Measurements from ENCODE around the gene POU6F2. TPM values are rescaled to one million over a fixed set of nuclear protein-coding genes. Genes with fewer than 3 reads are reported as not detected.

POU6F2 gene
- total RNA-seq, 2 experiments from 2014 or later, result not detected

DNA sequence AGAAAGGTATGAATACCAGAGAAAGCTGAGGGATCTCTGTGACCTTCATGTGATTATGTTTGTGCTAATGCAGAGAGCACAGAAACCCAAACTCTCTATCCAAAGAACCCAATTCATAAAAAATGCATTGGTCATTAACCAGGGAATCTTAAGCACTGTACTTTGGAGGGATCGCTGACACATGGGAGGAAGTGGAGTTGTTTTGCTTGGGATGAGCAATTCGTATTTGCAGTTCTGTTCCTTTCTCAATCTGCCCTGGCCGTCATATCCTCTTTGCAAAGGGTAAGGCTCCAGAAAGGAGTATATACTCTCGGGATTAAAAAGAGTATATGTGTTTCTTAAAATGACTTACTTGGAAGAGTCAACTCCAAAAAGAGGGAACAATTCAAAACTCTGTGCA is 221.3 kb downstream of the POU6F2 start:
- CTCF ChIA-PET, result no interaction called here
- Mint-ChIP-seq H3K4me1 (no peaks in the 10 kb centered on the region), H3K27me3 (no peaks in the 10 kb centered on the region), H3K4me3 (no peak overlapping the region), H3K36me3 (ENCODE audit: low read depth) (no peaks in the 10 kb centered on the region), H3K27ac (no peak overlapping the region), H3K9me3 (no peaks in the 10 kb centered on the region)
- no peak for DNase-seq
- POLR2A ChIA-PET, result no interaction called here

DNA sequence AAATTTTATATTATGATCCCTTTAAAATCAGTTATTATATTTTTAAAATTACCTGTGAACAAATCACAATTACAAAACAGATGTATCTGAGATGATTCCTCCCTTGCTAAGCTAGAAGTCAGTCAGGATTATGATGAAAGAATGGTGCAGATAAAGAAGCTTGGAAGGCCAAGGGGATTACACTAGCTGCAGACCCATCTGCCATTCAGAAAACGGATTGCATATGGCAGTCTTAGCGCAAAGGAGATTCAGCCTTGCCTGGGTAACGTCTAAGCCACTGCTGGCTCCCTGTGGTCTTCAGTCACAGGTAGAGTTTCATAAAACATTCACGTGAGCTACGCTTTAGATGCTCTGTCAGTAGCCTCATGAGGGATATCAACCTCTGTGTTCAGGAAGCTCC is 222.2 kb downstream of the POU6F2 start:
- DNase-seq, result no peak
- no peaks in the 10 kb centered on the region for H3K36me3 Mint-ChIP-seq (ENCODE audit: low read depth)
- H3K4me1 Mint-ChIP-seq, result no peaks in the 10 kb centered on the region
- POLR2A ChIA-PET, result no interaction called here
- no peak overlapping the region for H3K4me3 Mint-ChIP-seq
- no peaks in the 10 kb centered on the region for H3K27me3 Mint-ChIP-seq
- CTCF ChIA-PET, result no interaction called here
- no peaks in the 10 kb centered on the region for H3K9me3 Mint-ChIP-seq
- no peak overlapping the region for H3K27ac Mint-ChIP-seq

DNA sequence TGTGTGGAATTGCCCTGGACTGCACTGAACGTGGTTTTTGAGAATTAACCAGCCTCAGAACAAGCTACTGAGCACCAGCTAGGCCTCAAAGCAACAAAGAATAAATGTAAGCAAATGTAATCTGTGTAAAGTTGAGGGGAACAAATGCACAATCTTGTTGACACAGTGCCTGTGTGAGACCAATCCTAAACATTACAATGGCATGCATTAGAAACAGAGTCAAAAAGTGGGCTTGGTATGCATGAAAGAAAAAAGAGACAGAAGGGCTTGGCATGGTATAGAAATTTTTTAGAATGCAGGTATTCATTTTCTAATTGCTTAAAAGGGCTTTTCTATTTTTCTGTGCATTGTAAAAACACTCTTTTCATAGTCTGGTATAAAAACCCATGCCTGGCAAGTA is 224.3 kb downstream of the POU6F2 start:
- POLR2A ChIA-PET, result no interaction called here
- H3K4me3 Mint-ChIP-seq, result no peak overlapping the region
- H3K27me3 Mint-ChIP-seq, result no peaks in the 10 kb centered on the region
- CTCF ChIA-PET, result no interaction called here
- H3K36me3 Mint-ChIP-seq (ENCODE audit: low read depth), result no peaks in the 10 kb centered on the region
- no peak for DNase-seq
- no peaks in the 10 kb centered on the region for H3K4me1 Mint-ChIP-seq
- H3K9me3 Mint-ChIP-seq, result no peaks in the 10 kb centered on the region
- H3K27ac Mint-ChIP-seq, result no peak overlapping the region

DNA sequence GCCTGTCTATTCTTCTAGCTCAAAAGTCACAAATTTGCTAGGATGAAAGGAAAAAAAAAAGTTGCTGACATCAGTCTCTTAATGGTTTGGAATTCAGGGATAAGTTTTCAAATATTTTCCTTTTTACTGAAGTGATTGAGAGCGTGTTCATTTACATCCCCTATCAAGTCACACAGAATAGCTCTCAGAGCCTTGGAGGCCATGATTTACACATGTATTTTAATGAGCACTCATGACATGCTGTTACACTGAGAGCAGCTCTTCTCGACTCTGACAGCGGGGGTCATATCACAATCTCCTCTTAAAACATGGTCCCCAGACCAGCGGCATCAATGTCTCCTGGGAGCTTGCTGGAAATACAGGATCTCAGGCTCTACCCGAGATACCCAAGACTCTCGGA is 232.7 kb downstream of the POU6F2 start:
- Mint-ChIP-seq H3K4me1 (no peaks in the 10 kb centered on the region), H3K27me3 (no peaks in the 10 kb centered on the region), H3K27ac (no peak overlapping the region), H3K9me3 (no peaks in the 10 kb centered on the region), H3K36me3 (ENCODE audit: low read depth) (no peaks in the 10 kb centered on the region), H3K4me3 (no peak overlapping the region)
- no peak for DNase-seq
- CTCF ChIA-PET, result no interaction called here
- POLR2A ChIA-PET, result no interaction called here

DNA sequence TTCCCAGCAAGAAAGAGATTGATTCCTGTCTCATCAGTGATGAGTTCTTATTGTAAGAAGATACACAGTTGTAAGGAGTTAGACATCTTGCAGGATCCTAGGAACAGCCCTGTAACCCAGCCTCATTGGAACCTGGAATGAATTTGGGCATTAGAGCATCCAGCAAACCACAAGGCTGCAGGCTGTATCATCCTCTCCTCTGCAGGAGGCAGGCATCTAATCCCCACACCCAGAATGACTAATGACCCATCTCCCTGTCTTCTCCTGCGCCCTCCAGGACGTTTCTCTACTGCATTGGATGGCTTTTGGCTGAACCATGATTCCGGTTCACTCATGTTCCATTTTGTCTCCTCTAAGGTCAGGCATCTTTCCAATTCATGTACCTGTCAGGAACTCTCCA is 233.9 kb downstream of the POU6F2 start:
- H3K27me3 Mint-ChIP-seq, result no peaks in the 10 kb centered on the region
- ChIA-PET CTCF (no interaction called here), POLR2A (no interaction called here)
- H3K4me1 Mint-ChIP-seq, result no peaks in the 10 kb centered on the region
- no peaks in the 10 kb centered on the region for H3K9me3 Mint-ChIP-seq
- no peak overlapping the region for H3K27ac Mint-ChIP-seq
- no peak for DNase-seq
- H3K36me3 Mint-ChIP-seq (ENCODE audit: low read depth), result no peaks in the 10 kb centered on the region
- no peak overlapping the region for H3K4me3 Mint-ChIP-seq

DNA sequence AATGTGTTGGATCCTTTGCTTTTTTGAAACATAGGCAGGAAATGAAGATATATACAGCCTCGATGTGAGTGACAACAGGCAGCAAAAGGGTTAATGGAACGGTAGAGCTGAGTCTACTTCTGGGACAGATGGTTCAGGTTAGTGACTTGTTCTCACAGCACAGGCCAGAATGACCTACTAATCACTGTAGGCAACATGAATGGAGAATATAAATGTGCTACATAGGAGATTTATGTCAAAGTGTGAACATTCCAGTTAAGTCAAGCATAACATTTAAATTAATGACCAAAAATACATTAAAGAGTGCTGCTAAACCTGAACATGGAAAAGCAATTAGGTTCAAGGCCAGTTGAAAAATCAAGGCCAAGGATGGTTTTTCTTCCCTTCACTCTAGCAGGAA is 235.2 kb downstream of the POU6F2 start:
- H3K4me1 Mint-ChIP-seq, result no peaks in the 10 kb centered on the region
- ChIA-PET POLR2A (no interaction called here), CTCF (no interaction called here)
- no peak for DNase-seq
- H3K27ac Mint-ChIP-seq, result no peak overlapping the region
- no peaks in the 10 kb centered on the region for H3K36me3 Mint-ChIP-seq (ENCODE audit: low read depth)
- H3K27me3 Mint-ChIP-seq, result no peaks in the 10 kb centered on the region
- H3K4me3 Mint-ChIP-seq, result no peak overlapping the region
- no peaks in the 10 kb centered on the region for H3K9me3 Mint-ChIP-seq

DNA sequence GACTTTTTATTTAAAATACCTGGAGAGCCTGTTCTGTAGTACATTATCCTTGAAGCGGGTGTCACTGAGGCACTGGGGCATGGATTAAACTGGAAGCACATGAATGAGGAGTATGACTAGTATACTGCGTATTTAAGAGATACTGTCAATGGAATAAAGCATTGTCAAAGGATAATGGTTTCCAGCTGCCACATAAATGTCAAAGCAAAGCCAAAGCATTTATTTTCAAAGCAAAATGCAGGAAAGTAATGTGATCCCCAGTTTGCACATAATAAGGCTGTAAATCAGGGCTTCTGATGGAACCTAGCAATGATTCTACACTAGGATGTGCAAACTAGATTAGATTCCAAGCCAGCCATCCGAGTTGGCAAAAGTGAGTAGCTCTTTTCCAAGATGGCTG is 240.1 kb downstream of the POU6F2 start:
- ChIA-PET CTCF (no interaction called here), POLR2A (no interaction called here)
- Mint-ChIP-seq H3K4me1 (no peaks in the 10 kb centered on the region), H3K9me3 (no peaks in the 10 kb centered on the region), H3K27ac (no peak overlapping the region), H3K36me3 (ENCODE audit: low read depth) (no peaks in the 10 kb centered on the region), H3K27me3 (no peaks in the 10 kb centered on the region), H3K4me3 (no peak overlapping the region)
- DNase-seq, result no peak

DNA sequence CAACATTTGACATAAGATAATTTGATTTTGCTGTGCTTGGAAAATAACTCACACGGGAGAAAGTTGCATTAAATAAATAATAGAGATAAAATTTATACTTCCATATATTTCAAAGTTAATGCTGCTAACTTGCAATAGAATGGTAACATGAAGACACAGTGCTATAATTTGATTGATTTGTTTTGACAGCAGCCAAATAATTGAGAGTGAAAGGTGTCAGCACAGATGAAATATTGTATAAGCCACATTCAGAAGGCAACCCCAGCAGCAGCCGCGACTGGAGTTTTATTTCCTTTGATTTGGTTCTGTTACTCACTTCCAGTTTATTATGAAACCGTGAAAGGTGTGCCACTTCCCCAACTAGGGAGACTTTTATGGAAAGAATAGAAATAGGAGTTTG is 242.2 kb downstream of the POU6F2 start:
- no peak overlapping the region for H3K4me3 Mint-ChIP-seq
- H3K27ac Mint-ChIP-seq, result no peak overlapping the region
- H3K9me3 Mint-ChIP-seq, result no peaks in the 10 kb centered on the region
- no peak for DNase-seq
- H3K36me3 Mint-ChIP-seq (ENCODE audit: low read depth), result no peaks in the 10 kb centered on the region
- ChIA-PET POLR2A (no interaction called here), CTCF (no interaction called here)
- no peaks in the 10 kb centered on the region for H3K27me3 Mint-ChIP-seq
- no peaks in the 10 kb centered on the region for H3K4me1 Mint-ChIP-seq

DNA sequence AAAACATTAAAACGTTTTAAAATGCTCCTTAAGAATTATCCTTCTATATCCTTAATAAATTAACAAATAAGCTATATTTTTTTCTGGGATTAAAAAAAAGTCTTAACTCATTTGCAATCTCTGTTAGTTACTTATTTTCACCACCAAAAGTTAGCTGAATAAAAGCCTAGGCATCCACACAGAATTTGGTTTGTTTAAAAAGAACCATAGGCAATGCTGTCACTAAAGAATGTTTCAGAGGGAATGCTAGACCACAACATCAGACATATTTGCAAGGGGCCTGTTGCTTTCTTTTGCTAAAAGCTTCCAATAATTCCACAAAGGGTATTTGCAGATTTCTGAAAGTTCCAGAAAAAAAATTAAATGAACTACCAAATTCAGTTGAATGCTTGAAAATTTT is 244.2 kb downstream of the POU6F2 start:
- H3K9me3 Mint-ChIP-seq, result no peaks in the 10 kb centered on the region
- no peaks in the 10 kb centered on the region for H3K4me1 Mint-ChIP-seq
- CTCF ChIA-PET, result no interaction called here
- no peaks in the 10 kb centered on the region for H3K36me3 Mint-ChIP-seq (ENCODE audit: low read depth)
- H3K27ac Mint-ChIP-seq, result no peak overlapping the region
- no peaks in the 10 kb centered on the region for H3K27me3 Mint-ChIP-seq
- POLR2A ChIA-PET, result no interaction called here
- DNase-seq, result no peak
- no peak overlapping the region for H3K4me3 Mint-ChIP-seq

DNA sequence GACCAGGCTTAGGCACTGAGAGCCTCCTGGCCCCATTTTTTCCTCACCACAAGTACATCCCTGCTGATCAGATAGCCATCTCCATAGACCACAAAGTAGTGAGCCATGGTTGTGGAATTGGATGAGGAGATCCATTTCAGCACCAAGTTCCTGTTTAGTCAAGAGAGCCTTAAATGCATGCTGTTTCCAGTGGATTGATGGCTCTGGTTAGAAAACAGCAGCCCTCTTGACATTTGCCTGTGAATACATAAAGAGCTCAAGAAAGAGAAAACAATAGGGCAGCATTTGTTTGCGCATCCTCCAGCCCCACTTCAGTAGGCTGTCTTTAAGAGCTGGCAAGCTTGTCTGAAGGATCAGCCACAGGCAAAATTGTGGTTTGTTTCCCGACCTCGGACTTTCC is 251.2 kb downstream of the POU6F2 start:
- DNase-seq, result no peak
- H3K4me3 Mint-ChIP-seq, result no peak overlapping the region
- ChIA-PET CTCF (no interaction called here), POLR2A (no interaction called here)
- H3K36me3 Mint-ChIP-seq (ENCODE audit: low read depth), result no peaks in the 10 kb centered on the region
- no peaks in the 10 kb centered on the region for H3K27me3 Mint-ChIP-seq
- H3K27ac Mint-ChIP-seq, result no peak overlapping the region
- no peaks in the 10 kb centered on the region for H3K9me3 Mint-ChIP-seq
- H3K4me1 Mint-ChIP-seq, result no peaks in the 10 kb centered on the region

DNA sequence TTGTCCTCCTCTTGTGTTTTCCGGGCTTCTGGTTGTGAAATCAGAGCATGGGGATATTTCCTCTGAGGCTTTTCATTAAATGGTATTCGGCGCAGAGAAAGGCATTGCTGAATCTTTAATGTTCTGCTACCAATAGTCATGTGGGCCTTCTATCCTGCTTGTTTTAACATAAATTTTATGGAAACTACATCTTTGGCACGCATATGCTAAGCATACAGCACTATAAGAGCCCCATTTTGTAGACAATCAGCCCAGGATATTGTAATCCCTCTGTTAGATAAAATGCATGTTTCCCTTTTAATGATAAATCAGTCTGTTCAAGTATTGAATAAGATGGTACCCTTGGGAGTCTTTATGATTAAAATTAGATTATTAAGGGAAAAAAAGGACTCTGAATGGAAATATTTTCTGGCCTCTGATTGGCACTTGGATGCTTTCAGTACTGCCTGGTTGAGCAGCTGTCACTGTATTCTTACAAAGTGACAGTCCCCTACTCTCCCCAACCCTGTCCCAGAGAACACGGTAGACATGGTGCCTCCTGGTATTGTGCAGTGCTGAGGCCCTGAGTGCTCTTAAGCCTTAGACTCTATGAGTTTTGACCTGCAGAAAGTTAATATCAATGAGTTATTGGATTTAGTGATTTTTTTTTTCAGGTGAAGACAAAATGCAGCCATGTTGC is 256.3 kb downstream of the POU6F2 start:
- Mint-ChIP-seq H3K27ac (no peak overlapping the region), H3K9me3 (no peaks in the 10 kb centered on the region), H3K27me3 (no peaks in the 10 kb centered on the region), H3K4me3 (no peak overlapping the region), H3K4me1 (no peaks in the 10 kb centered on the region), H3K36me3 (ENCODE audit: low read depth) (no peaks in the 10 kb centered on the region)
- ChIA-PET POLR2A (no interaction called here), CTCF (no interaction called here)
- no peak for DNase-seq

DNA sequence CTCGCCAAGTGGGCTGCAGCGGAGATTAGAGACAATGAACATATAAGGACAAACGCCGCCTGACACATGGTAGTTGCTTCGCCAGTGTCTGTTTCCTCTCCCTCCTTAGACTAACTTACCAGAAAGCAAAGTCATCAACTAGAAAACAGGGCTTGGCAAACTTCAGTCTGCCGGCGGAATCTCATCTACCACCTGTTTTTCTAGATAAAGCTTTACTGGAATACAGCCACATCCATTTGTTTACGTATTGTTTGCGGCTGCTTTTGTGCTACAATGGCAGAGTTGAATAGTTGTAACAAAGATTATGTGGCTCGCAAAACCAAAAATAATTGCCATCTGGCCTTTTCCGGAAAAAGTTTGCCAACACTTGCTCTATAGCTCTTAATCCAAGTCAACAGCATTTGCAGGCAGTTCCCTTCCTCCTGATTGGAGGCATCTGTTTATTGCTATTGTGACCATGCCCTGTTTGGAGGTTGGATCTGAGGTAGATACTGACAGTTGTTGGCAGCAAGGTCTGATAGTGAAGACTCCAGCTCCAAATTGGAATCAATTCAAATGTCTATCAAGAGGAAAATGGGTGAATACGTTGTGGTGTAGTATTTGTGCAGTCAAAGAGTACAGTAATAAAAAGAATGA is 260.6 kb downstream of the POU6F2 start:
- Mint-ChIP-seq H3K9me3 (no peaks in the 10 kb centered on the region), H3K36me3 (ENCODE audit: low read depth) (no peaks in the 10 kb centered on the region), H3K27ac (no peak overlapping the region), H3K27me3 (no peaks in the 10 kb centered on the region), H3K4me1 (no peaks in the 10 kb centered on the region), H3K4me3 (no peak overlapping the region)
- no peak for DNase-seq
- POLR2A ChIA-PET, result no interaction called here
- CTCF ChIA-PET, result no interaction called here

DNA sequence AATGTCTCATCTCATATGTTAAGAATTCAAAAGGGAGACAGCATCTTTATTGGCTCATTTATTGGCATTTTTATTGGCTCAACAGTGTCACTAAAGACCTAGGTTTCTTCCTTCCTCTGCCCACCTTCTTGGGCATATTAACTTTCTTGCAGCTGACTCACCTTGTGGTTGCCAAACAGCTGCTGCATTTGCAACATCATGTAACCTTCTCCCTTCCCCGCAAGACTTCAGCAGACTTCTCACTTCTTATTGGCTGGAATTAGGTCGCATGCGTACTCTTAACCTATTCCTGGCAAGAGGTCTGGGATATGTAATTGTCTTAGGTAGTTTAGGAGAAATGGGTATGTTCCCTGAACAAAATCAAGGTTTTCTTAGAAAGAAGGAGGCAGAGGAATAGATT is 263.2 kb downstream of the POU6F2 start:
- Mint-ChIP-seq H3K4me1 (no peaks in the 10 kb centered on the region), H3K27me3 (no peaks in the 10 kb centered on the region), H3K9me3 (no peaks in the 10 kb centered on the region), H3K27ac (no peak overlapping the region), H3K4me3 (no peak overlapping the region), H3K36me3 (ENCODE audit: low read depth) (no peaks in the 10 kb centered on the region)
- CTCF ChIA-PET, result no interaction called here
- no peak for DNase-seq
- POLR2A ChIA-PET, result no interaction called here

DNA sequence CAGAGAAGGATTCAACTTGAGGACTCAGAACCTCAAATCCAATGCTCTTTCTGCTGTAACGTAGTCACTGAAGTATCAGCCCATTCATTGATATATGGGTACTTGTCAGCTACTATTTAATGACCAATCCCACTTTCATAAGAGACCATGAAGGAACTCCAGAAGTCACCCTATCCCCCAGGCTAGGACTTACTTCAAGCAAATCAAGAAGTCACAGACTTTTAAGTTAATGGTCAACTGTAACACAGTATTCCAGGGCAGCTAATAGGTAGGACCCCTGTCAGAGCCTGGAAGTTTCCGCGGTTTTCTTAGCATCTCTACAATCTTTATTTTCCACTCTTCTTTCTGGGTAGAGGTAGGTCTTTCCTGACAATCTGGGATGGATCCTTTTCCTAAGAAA is 269.9 kb downstream of the POU6F2 start:
- ChIA-PET POLR2A (no interaction called here), CTCF (no interaction called here)
- H3K27ac Mint-ChIP-seq, result no peak overlapping the region
- H3K4me1 Mint-ChIP-seq, result no peaks in the 10 kb centered on the region
- no peak overlapping the region for H3K4me3 Mint-ChIP-seq
- no peak for DNase-seq
- no peaks in the 10 kb centered on the region for H3K9me3 Mint-ChIP-seq
- no peaks in the 10 kb centered on the region for H3K27me3 Mint-ChIP-seq
- H3K36me3 Mint-ChIP-seq (ENCODE audit: low read depth), result no peaks in the 10 kb centered on the region
